Measurements from ENCODE around the gene ARHGAP15. TPM values are rescaled to one million over a fixed set of nuclear protein-coding genes. Genes with fewer than 3 reads are reported as not detected.

ARHGAP15 gene
- total RNA-seq, 4 donors from 2014 or later: 1.2 to 6.0 (median 3.4) TPM

DNA sequence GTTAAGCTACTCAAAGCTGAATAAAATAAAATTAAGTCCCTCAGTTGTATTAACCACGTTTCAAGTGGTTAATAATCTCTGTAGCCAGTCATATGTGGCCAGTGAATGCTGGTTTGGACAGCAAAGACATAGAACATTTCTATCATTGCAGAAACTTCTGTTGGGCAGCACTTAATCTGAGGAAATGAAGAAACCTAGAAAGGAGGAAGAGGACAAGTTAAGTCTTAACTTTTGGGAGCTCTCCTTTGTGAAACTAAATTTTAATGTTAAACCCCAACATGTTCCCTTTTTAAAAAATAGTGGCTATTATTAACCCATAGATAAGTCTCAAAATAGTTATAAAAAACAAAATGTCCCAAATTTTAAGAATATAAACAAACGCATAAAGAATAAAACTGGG, 421.3 kb downstream of the ARHGAP15 start:
- H3K4me3 ChIP-seq: no peak overlapping the region
- H3K4me1 ChIP-seq: peaks cover 4% of the 10 kb centered on the region
- no peaks in the 10 kb centered on the region for H3K9me3 ChIP-seq
- H3K36me3 ChIP-seq: no peaks in the 10 kb centered on the region
- WGBS: 87% methylated on average over 2 of the region's 2 CpGs
- no peaks in the 10 kb centered on the region for H3K27me3 ChIP-seq
- DNase-seq (ENCODE audit: low spot score in 2 of 2): no peak
- H3K27ac ChIP-seq: no peak overlapping the region
- no peak for TF ChIP-seq POLR2AphosphoS5 (IDR thresholded peaks at IDR 0.05)
- no peak for TF ChIP-seq POLR2A (IDR thresholded peaks at IDR 0.05)
- no peak for TF ChIP-seq EP300 (IDR thresholded peaks at IDR 0.05)
- TF ChIP-seq, protein P1, sequence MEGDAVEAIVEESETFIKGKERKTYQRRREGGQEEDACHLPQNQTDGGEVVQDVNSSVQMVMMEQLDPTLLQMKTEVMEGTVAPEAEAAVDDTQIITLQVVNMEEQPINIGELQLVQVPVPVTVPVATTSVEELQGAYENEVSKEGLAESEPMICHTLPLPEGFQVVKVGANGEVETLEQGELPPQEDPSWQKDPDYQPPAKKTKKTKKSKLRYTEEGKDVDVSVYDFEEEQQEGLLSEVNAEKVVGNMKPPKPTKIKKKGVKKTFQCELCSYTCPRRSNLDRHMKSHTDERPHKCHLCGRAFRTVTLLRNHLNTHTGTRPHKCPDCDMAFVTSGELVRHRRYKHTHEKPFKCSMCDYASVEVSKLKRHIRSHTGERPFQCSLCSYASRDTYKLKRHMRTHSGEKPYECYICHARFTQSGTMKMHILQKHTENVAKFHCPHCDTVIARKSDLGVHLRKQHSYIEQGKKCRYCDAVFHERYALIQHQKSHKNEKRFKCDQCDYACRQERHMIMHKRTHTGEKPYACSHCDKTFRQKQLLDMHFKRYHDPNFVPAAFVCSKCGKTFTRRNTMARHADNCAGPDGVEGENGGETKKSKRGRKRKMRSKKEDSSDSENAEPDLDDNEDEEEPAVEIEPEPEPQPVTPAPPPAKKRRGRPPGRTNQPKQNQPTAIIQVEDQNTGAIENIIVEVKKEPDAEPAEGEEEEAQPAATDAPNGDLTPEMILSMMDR (IDR thresholded peaks at IDR 0.05): no peak

DNA sequence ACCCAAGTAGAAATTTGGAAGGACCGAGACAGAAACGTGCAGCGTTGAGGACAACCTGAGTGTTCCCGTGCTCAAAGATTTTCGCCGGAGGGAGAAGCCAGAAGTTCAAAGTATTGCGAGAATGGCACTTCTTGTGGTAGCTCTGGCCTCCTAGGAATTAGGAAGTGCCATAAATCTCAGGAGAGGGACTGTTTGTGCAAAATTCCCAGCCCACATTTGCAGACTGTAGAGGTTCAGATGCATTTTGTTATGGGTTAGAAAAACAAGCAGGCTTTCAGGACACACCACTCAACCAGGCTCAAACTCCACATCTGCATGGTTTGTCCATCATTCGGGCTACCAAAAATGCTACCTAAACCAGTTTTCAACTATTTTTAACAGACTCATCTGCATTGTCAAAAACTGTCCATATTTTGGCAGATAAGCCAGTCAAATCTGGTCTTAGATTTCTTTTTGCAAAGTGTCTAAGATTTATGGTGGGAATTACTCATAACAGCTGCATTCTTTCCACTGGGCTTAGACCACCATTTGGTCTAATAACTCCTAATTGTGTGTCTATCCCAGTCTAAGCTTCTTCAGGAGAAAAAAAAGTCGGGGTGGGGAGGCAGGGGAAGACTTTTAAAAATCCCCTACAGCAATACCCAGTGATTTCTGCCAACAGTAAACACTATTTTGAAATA, 422.9 kb downstream of the ARHGAP15 start:
- WGBS: 51% methylated on average over 9 of the region's 9 CpGs
- Histone ChIP-seq H3K27me3 (no peaks in the 10 kb centered on the region), H3K9me3 (no peaks in the 10 kb centered on the region), H3K4me1 (peaks cover 4% of the 10 kb centered on the region), H3K36me3 (no peaks in the 10 kb centered on the region), H3K4me3 (no peak overlapping the region), H3K27ac (no peak overlapping the region)
- DNase-seq (ENCODE audit: low spot score in 2 of 2): no peak
- no peak for TF ChIP-seq POLR2AphosphoS5 (IDR thresholded peaks at IDR 0.05)
- TF ChIP-seq POLR2A (IDR thresholded peaks at IDR 0.05): no peak
- TF ChIP-seq, protein P1 (IDR thresholded peaks at IDR 0.05): no peak
- TF ChIP-seq EP300 (IDR thresholded peaks at IDR 0.05): no peak

DNA sequence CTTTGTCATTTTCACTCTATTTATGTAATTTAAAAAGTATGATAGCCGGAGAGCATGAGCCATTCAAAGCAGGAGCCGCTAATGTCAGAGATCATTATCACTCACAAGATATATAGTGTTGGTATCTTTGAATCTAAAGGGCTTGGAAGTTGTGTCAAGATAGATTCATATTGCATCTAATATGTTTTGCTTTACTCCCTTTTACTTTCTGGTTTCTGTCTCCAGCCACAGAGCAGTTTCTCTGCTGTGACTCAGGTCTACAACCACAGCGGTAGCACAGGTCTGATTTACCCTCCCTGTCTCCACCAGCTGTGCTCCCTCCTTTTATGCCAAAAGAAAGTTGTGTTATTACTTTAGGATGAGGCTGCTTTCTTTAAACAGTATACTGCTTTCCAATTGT, 424.0 kb downstream of the ARHGAP15 start:
- no peak overlapping the region for H3K4me3 ChIP-seq
- H3K9me3 ChIP-seq: no peaks in the 10 kb centered on the region
- WGBS: 65% methylated on average over 3 of the region's 3 CpGs
- TF ChIP-seq POLR2A (IDR thresholded peaks at IDR 0.05) (no peak), POLR2AphosphoS5 (IDR thresholded peaks at IDR 0.05) (no peak), EP300 (IDR thresholded peaks at IDR 0.05) (no peak)
- TF ChIP-seq, protein P1 (IDR thresholded peaks at IDR 0.05): no peak
- no peaks in the 10 kb centered on the region for H3K36me3 ChIP-seq
- no peak for DNase-seq (ENCODE audit: low spot score in 2 of 2)
- H3K4me1 ChIP-seq: peaks cover 4% of the 10 kb centered on the region
- H3K27ac ChIP-seq: no peak overlapping the region
- no peaks in the 10 kb centered on the region for H3K27me3 ChIP-seq

DNA sequence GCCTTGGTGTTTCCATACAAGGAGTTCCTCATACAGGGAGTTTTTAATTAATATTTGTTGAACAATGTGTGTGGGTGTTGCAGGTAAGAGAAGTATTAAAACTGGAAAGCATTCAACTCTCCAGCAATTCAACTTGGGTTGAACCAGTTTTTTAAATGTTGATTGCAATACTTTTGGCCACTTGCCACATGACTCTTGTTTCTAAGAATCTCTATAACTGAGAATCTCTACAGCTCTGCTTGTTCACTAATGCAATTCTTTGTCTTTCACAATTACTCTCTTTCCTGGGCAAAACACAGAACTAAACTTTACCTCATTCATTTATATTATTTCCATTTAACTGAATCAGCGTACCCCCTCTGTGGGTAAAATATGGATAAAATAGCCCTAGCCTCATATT, 429.4 kb downstream of the ARHGAP15 start:
- DNase-seq (ENCODE audit: low spot score in 2 of 2): no peak
- Histone ChIP-seq H3K4me1 (peaks cover 17% of the 10 kb centered on the region), H3K27ac (no peak overlapping the region), H3K9me3 (no peaks in the 10 kb centered on the region), H3K27me3 (no peaks in the 10 kb centered on the region), H3K4me3 (no peak overlapping the region), H3K36me3 (no peaks in the 10 kb centered on the region)
- TF ChIP-seq, protein P1 (IDR thresholded peaks at IDR 0.05): no peak
- TF ChIP-seq POLR2A (IDR thresholded peaks at IDR 0.05): no peak
- TF ChIP-seq POLR2AphosphoS5 (IDR thresholded peaks at IDR 0.05): no peak
- TF ChIP-seq EP300 (IDR thresholded peaks at IDR 0.05): no peak
- 40% methylated on average over 1 of the region's 1 CpG for WGBS

DNA sequence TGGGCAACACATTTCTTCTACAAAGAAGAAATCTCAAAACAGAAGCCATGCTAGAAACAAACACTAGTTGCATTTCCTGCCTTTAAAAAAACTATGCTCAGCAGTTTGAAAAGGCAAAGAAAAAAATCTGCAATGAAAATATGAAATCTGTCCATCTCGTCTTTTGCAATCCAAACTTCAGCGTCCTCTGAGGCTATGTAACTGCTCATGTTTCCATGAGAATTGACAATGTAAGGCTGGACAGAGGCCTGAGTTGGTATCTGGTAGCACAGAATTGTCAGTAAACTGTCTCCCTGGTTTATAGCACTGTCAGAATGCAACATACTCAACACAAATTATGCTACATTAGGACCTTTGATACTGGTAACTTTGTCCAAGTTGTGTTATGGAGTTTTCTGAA, 429.9 kb downstream of the ARHGAP15 start:
- WGBS: 39% methylated on average over 2 of the region's 2 CpGs
- H3K4me3 ChIP-seq: no peak overlapping the region
- H3K27ac ChIP-seq: no peak overlapping the region
- no peaks in the 10 kb centered on the region for H3K9me3 ChIP-seq
- H3K36me3 ChIP-seq: no peaks in the 10 kb centered on the region
- TF ChIP-seq POLR2A (IDR thresholded peaks at IDR 0.05): no peak
- TF ChIP-seq, protein P1 (IDR thresholded peaks at IDR 0.05): no peak
- no peak for TF ChIP-seq POLR2AphosphoS5 (IDR thresholded peaks at IDR 0.05)
- no peak for TF ChIP-seq EP300 (IDR thresholded peaks at IDR 0.05)
- no peak for DNase-seq (ENCODE audit: low spot score in 2 of 2)
- H3K4me1 ChIP-seq: peaks cover 17% of the 10 kb centered on the region
- H3K27me3 ChIP-seq: no peaks in the 10 kb centered on the region

All from suprapubic skin (tissue), 4 donors.